HG02970 (cell line): ENCODE measurements around the gene TUBB8.
"Not testable (repeated sequence)": the region's sequence is repeated elsewhere in the genome, so short reads cannot be mapped to it uniquely, and the experiment has no call there.

Experiments
- ATAC-seq: cut with Tn5 transposase; IDR thresholded peaks from one replicate; pipeline ENCODE4 v1.9.1; 2021; ENCODE audit warnings: mild to moderate bottlenecking, moderate library complexity, moderate number of reproducible peaks; ENCODE audit not compliant: unreplicated experiment, low FRiP score

TUBB8 gene

GRCh38 chr10:48996-49395 is at the start of gene TUBB8:
TSS of gene TUBB8 (minus strand) at chr10:49296. CDS start at chr10:49238, 58 bp downstream.
- ATAC-seq: no peak

DNA sequence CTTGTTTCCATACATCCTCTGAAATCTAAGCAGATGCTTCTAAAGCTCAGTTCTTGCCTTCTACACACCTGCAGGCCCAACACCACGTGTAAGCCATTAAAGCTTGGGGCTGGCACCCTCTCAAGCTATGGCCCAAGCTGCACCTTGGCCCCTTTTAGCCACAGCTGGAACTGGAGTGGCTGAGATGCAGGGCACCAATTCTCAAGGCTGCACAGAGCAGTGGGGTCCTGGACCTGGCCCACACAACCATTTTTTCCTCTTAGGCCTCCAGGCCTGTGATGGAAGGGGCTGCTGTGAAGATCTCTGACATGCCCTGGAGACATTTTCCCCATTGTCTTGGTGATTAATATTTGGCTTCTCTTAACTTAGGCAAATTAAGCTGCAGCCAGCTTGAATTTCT is 47.4 kb upstream of the TUBB8 start:
- ATAC-seq: no peak

- no peak for ATAC-seq
Measured at GRCh38 chr10:95356-96115, 46.4 kb upstream of the TUBB8 start.

DNA sequence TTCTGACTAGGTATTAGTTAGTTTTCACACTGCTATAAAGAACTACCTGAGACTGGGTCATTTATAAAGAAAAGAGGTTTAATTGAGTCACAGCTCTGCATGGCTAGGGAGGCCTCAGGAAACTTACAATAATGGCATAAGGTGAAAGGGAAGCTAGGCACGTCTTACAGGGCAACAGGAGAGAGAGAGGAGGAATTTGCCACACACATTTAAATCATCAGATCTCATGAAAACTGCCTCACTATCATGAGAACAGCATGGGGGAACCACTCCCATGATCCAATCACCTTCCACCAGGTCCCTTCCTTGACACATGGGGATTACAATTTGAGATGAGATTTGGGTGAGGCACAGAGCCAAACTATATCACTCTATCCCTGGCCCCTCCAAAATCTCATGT is 45.5 kb upstream of the TUBB8 start:
- no peak for ATAC-seq

- no peak for ATAC-seq
Measured at GRCh38 chr10:92846-93245, 43.8 kb upstream of the TUBB8 start.

DNA sequence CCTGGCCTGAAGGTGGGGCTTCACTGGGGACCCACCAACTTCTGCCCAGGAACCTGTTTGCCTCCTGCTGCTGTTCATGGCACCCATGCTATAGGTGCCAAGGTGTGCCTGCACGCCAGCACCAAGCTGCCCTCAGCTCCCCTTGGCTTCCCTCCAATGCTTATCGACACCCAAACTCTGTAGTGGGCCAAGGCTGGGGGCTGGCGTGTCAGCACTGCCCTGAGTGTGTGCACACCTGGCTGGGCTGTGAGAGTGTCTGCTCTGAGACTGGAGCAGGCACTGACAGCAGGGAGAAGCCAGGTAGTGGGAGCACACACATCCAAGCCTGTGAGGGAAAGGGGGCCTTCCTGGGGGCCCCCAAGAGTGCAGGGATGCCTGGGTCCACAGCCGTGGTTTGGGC is 43.1 kb upstream of the TUBB8 start:
- no peak for ATAC-seq

DNA sequence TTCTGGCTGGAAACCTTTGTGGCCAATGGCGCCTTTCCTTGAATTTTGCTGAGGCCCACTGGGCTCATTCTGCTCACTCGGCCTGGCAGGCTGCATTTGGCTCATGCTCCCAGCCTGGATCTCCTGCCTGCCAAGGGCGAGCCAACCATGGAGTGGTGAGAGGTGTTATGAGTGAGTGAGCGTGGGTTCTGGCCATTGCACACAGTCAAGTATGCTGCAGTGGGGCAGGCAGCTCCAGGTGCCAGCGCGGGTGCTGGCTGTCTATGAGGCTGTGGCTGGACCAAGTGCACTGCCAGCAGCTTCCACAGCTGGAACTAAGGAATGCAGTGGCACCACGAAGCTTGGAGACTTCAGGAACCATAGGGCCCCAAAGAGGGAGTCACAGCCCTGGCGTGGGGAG is 42.2 kb upstream of the TUBB8 start:
- no peak for ATAC-seq

DNA sequence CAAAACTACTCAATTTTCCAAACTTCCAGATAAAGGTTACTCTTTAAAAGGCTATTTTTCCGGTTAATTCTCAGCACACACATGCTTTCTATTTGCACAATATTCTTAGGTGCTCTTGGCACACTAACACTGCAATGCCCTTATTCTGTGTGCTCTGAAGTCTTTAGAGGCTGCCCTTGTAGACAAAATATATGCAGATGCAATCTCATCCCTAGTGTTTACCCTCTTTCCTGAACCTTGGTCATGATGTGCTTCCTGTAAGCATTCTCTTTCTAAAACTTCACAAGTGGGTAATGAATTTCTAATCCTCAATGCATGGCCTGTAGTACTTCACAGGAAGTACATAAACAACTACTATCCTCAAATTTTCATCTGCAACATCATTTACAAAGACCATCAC is 41.1 kb upstream of the TUBB8 start:
- no peak for ATAC-seq

- no peak for ATAC-seq
Measured at GRCh38 chr10:89248-89647, 40.2 kb upstream of the TUBB8 start.

DNA sequence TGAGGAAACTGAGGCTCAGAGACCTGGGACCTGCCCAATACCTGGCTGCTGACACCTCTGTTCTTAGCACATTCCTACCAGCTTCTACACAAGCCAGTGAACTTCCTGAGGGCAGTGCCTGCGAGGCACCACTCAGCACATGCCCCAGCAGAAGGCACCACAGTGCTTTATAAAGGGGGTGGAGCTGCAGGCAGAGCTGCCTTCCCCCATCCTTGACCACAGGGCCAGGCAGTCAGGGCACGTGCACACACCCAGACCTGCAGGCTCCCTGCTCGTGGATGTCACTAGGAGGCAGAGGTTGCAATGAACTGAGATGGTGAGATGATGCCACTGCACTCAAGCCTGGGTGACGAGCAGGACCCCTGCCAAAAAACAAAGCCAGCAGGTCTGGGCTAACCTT is 39.2 kb upstream of the TUBB8 start:
- ATAC-seq: no peak

DNA sequence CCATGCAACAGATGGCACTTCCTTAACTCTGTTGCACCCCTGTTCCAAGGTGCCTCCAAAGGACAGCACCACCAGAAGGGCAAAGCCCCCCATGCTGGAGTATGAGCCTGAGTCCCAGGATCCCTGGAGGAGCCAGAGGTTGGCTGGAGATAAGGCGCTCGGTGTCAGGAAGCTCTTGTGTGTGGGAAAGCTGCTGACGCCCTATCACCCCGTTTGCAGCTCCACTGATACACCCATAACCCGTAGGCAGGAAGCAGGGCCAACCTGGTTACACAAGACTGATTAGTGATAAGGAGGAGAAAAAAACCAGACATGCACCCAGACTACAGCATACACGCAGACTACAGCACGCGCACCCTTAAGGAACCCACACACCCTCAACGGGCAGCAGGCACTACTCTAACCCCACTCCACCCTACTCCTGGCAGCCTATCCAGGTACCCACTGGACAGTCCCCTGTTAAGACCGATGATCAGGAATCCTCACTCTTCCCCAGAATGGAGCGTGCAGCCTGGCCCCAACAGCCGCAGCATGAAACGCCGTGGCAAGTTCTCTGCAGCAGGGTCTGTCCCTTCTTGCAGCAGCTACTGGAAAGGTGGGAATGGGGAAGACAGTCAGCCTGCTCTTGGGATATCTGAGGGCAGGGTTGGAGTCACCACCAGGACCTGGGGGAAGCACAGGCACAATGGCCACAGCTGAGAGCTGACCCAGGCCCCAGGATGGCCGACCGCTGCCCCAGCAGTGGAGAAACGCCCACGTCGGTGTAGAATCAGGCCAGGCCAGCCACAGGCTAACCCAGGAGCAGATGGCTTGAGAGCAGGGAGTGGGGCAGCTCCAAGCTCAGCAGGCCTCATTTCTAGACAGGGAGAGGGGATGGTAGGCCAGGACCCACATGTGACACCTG is 38.3 kb upstream of the TUBB8 start:
- ATAC-seq: no peak

DNA sequence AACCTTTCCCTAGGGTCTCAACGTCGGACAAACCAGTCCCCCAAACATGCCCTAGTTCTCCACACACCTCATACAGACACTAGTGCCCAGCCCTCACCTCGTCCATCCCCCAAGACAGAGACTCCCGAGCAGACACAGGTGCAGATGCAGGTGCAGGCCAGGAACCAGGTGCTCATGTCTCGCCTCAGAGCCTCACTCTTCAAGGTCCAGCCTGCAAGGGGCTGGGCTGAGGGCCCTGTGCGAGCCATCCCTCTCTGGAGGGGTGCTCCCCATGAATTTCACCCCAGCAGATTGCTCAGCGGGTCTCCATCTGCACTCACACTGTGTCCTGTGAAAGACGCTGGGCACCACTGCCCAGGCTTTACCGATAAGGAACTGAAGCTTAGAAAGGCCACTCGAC is 36.9 kb upstream of the TUBB8 start:
- ATAC-seq: no peak

- ATAC-seq: no peak
Measured at GRCh38 chr10:85044-85443, 35.9 kb upstream of the TUBB8 start.

DNA sequence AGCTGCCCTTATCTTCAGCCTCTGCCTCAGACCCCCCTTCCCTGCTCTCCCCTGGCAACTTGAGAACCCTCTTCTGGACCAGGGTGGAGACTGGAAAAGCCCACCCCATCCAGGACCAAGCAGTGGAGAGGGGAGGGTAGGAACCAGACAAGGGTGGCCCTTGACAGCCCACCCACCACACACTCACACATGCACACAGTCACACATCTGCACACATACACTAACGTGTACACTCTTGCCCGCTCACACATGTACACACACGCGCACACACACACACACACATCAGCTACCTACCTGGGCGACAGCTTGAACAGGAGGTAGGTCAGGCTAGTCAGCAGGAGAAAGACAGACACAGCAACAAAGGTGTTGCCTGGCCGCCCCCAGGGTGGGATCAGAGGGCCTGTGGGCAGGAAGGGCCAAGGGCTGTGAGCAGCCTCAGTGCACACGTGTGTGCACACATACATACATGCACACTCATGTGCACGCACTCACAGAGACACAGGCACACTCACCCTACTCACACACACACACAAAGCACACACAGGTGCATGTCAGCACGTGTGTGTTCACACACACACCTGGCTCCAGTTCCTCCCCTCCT is 34.9 kb upstream of the TUBB8 start:
- no peak for ATAC-seq

DNA sequence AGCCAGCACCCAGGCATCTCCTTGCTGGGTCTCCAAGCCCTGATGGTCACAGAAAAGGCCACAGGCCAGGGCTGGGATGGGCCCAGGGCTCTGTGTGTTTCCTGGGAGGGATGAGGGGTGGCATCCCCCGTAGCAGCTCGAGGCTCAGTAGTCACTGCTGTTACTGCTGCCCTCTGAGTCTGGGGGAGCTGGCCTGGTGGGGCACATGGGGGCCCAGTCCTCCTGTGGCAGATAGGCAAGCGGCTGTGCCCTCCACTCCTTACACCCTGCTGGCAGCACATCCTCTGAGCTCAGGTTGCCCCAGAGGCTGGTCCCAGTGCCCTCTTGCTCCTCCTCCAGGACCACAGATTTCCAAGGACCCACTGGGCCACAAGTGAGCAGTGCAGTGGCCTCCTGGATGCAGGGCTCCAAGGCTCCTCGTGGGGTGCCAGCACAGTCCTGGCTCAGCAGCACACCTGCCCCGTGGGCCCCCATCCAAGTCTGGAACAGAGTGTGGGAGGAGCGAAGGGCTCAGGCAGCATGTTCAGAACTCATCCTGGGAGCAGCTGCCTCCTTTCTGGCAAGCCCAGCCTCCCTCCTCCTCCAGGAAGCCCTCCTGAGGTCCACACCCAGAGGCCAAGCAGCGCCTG is 31.5 kb upstream of the TUBB8 start:
- ATAC-seq: no peak

DNA sequence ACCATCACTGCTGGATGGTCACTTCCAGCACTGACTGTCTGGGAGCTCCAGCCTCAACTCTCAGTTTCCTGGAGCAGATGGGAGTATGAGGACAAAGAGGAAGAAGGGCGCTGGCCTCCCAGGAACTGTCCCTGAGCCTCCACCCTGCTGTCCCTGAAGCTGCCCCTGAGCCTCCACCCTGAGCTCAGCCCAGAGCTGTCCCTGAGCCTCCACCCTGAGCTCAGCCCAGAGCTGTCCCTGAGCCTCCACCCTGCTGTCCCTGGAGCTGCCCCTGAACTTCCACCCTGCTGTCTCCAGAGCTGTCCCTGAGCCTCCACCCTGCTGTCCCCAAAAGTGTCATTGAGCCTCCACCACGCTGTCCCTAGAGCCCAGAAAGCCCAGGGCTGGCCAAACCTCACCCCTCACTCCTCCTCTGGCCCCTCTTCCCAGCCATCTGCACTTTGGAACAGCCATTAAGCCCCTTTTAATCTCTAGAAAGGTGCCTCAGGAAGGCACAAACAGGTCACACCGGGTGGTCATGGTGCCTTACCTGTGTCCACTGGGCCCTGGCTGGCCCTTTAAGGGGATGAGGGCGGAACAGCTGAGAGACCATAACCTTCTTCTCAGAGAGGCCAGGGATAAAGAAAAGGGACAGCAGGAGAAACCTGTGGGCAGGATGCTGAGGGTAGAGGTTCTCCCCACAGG is 30.6 kb upstream of the TUBB8 start:
- no peak for ATAC-seq

DNA sequence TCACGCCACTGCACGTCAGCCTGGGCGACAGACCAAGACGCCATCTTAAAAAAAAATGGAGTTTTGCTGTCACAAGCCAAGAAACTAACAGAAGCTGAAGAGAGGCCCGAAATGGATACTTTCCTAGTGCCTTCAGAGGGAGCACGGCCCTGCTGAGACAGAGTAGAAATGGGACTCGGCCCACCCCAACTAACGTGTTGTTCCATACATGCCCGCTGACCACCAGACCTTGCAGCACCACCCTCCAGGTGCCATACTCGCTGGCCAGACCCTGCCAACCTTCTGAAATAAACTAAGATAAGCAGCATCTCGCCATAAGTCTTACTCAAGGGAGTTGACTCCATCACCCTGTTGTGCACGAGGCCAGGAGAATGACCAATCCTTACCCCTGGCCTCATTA is 29.5 kb upstream of the TUBB8 start:
- ATAC-seq: no peak

- ATAC-seq: not testable (repeated sequence)
Measured at GRCh38 chr10:74266-74621, 25.1 kb upstream of the TUBB8 start.

DNA sequence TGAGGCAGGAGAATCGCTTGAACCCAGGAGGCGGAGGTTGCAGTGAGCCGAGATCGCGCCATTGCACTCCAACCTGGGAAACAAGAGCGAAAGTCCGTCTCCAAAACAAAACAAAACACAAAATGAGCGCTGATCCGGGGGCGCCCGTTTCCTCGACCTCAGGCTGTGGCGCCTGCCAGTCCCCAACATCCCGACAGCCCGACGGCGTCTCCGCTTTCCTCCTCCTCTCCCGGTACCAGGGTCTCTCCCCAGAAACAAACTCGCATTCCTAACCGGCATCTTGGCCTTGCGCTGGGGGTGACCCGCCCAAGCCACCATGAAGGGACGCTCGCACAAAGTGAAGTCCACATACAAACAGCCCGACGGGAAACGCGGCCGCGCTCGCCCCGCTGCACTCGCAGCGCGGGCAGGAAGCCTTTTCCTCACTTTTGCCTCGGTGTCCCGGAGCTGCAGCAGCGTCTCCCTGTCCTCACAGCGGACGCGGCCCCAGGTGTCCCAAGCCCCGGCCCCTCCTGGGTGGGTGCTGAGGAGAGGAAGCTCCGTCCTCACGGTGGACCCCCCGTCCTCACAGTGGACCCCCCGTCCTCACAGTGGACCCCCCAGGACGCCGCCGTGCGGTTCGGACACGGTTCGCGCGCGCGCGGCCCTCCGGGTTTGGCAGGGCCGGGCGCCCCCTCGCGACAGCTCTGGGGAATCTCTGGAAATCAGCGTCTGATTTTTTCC is 24.6 kb upstream of the TUBB8 start:
- ATAC-seq: not testable (repeated sequence)

- ATAC-seq: not testable (repeated sequence)
Measured at GRCh38 chr10:68156-68555, 19.1 kb upstream of the TUBB8 start.
